Measurements from ENCODE around the gene INHBC. TPM values are rescaled to one million over a fixed set of nuclear protein-coding genes. Genes with fewer than 3 reads are reported as not detected.

Gene INHBC
- total RNA-seq, 1 donor, result 0.27 TPM

Small RNA genes lying within 50 kb of the gene (small RNA-seq; reads per million reads assigned to genes)
- not detected for gene RNU6-879P

Other genes with a start within 250 kb of the INHBC start
- not detected for gene NXPH4, start 218.0 kb upstream of the INHBC start, total RNA-seq
- 334 TPM for gene SHMT2, start 205.1 kb upstream of the INHBC start, total RNA-seq
- gene STAC3, start 183.6 kb upstream of the INHBC start, total RNA-seq, result 1.1 TPM
- 35.8 TPM for gene R3HDM2, start 3.7 kb upstream of the INHBC start, total RNA-seq
- gene INHBE, start 20.5 kb downstream of the INHBC start, total RNA-seq, result not detected
- gene GLI1, start 25.0 kb downstream of the INHBC start, total RNA-seq, result 0.27 TPM
- 125 TPM for gene ARHGAP9, start 45.1 kb downstream of the INHBC start, total RNA-seq
- 81.3 TPM for gene MARS1, start 53.3 kb downstream of the INHBC start, total RNA-seq
- 29.4 TPM for gene DDIT3, start 85.7 kb downstream of the INHBC start, total RNA-seq
- gene MBD6, start 88.0 kb downstream of the INHBC start, total RNA-seq, result 24.5 TPM
- gene DCTN2, start 112.4 kb downstream of the INHBC start, total RNA-seq, result 117 TPM
- gene KIF5A, start 115.3 kb downstream of the INHBC start, total RNA-seq, result 1.3 TPM
- 10.0 TPM for gene PIP4K2C, start 156.4 kb downstream of the INHBC start, total RNA-seq
- gene DTX3, start 170.0 kb downstream of the INHBC start, total RNA-seq, result 32.9 TPM
- gene ARHGEF25, start 176.7 kb downstream of the INHBC start, total RNA-seq, result 1.3 TPM
- gene B4GALNT1, start 198.4 kb downstream of the INHBC start, total RNA-seq, result 0.81 TPM

Measured in hematopoietic multipotent progenitor cell (in vitro differentiated cells).